IPS-18c (cell line): ENCODE data around the gene SLBP.
A peak's percentile ranks its signal among the peaks of the same experiment; 100 is the strongest.

Experiments used
- H3K4me3 ChIP-seq: 2 replicates; pipeline ENCODE4 v1.7.0; 2013; ENCODE audit warnings: low read depth, mild to moderate bottlenecking, low read length, moderate library complexity; ENCODE audit not compliant: insufficient read depth
- H3K9me3 ChIP-seq: one replicate; pipeline ENCODE4 v1.6.1; 2013; ENCODE audit warnings: mild to moderate bottlenecking, low read length, moderate library complexity; ENCODE audit not compliant: control insufficient read depth, insufficient read depth

SLBP gene

GRCh38 chr4:1695913-1696312 is 16.2 kb downstream of the SLBP start:
- no peak overlapping the region for H3K4me3 ChIP-seq
- peaks cover 2% of the 10 kb centered on the region for H3K9me3 ChIP-seq

- Histone ChIP-seq H3K9me3 (peaks cover 2% of the 10 kb centered on the region), H3K4me3 (no peak overlapping the region)
These were observed 18.8 kb downstream of the SLBP start for GRCh38 chr4:1693131-1693896.

GRCh38 chr4:1691737-1692373 is 20.3 kb downstream of the SLBP start:
- H3K4me3 ChIP-seq: no peak overlapping the region
- no peaks in the 10 kb centered on the region for H3K9me3 ChIP-seq

- H3K4me3 ChIP-seq: no peak overlapping the region
These were observed 21.4 kb downstream of the SLBP start for GRCh38 chr4:1690698-1691097.

GRCh38 chr4:1686440-1687036 is 25.6 kb downstream of the SLBP start:
- Histone ChIP-seq H3K9me3 (peaks cover 4% of the 10 kb centered on the region), H3K4me3 (no peak overlapping the region)

More at GRCh38 chr4:1690698-1691097, 21.4 kb downstream of the SLBP start:
- no peaks in the 10 kb centered on the region for H3K9me3 ChIP-seq

GRCh38 chr4:1685235-1686150 is 26.6 kb downstream of the SLBP start:
- Histone ChIP-seq H3K9me3 (peaks cover 4% of the 10 kb centered on the region), H3K4me3 (no peak overlapping the region)

- H3K4me3 ChIP-seq: peak overlapping the region; percentile 34; the same call in 1 of the 2 replicates
- peaks cover 4% of the 10 kb centered on the region for H3K9me3 ChIP-seq
These were observed 27.4 kb downstream of the SLBP start for GRCh38 chr4:1684506-1685234.

GRCh38 chr4:1683736-1684505 is 28.2 kb downstream of the SLBP start, which contains the start of gene FAM53A:
Gene FAM53A (minus strand): TSS chr4:1684313. CDS start chr4:1668741, 15,572 bp downstream.
- Histone ChIP-seq H3K9me3 (peaks cover 4% of the 10 kb centered on the region), H3K4me3 (peak within 1 kb of the TSS; percentile 73)

GRCh38 chr4:1683261-1683735 is 28.8 kb downstream of the SLBP start:
- Histone ChIP-seq H3K9me3 (peaks cover 4% of the 10 kb centered on the region), H3K4me3 (peak overlapping the region; percentile 73)

GRCh38 chr4:1682860-1683259 is 29.3 kb downstream of the SLBP start:
- peak overlapping the region; percentile 73; the same call in 1 of the 2 replicates for H3K4me3 ChIP-seq

GRCh38 chr4:1678244-1678643 is 33.9 kb downstream of the SLBP start:
- Histone ChIP-seq H3K4me3 (no peak overlapping the region), H3K9me3 (peaks cover 2% of the 10 kb centered on the region)

More at GRCh38 chr4:1682860-1683259, 29.3 kb downstream of the SLBP start:
- peaks cover 4% of the 10 kb centered on the region for H3K9me3 ChIP-seq

- Histone ChIP-seq H3K4me3 (no peak overlapping the region), H3K9me3 (no peaks in the 10 kb centered on the region)
These were observed 35.3 kb downstream of the SLBP start for GRCh38 chr4:1676605-1677525.

- H3K4me3 ChIP-seq: no peak overlapping the region
- no peaks in the 10 kb centered on the region for H3K9me3 ChIP-seq
These were observed 36.3 kb downstream of the SLBP start for GRCh38 chr4:1675802-1676137.

GRCh38 chr4:1675136-1675801 is 36.9 kb downstream of the SLBP start:
- H3K9me3 ChIP-seq: no peaks in the 10 kb centered on the region
- no peak overlapping the region for H3K4me3 ChIP-seq
